Lower lobe of right lung (tissue), 2 donors: ENCODE data around the gene NWD2. TPM values are rescaled to one million over a fixed set of nuclear protein-coding genes. Genes with fewer than 3 reads are reported as not detected.

Source experiments
- ATAC-seq, 2 donors: fragments of 200-7000 bp; cut with Tn5 transposase; one replicate each; pipeline ENCODE4 v1.9.1; 2020 to 2022; ENCODE audit warnings: mild to moderate bottlenecking in 2 of 2, moderate library complexity in 2 of 2
- DNase-seq: peaks from one replicate; pipeline ENCODE4 v3.0.0-alpha.2; 2020
- H3K27ac ChIP-seq: fragments of 200-600 bp; one replicate; pipeline ENCODE4 v1.8.0; 2022
- H3K27me3 ChIP-seq: fragments of 200-600 bp; one replicate; pipeline ENCODE4 v1.8.0; 2022; ENCODE audit warnings: low read depth
- H3K36me3 ChIP-seq: fragments of 200-600 bp; one replicate; pipeline ENCODE4 v1.8.0; 2022; ENCODE audit warnings: mild to moderate bottlenecking
- H3K4me1 ChIP-seq: fragments of 200-600 bp; one replicate; pipeline ENCODE4 v1.8.0; 2022
- H3K4me3 ChIP-seq: fragments of 200-600 bp; one replicate; pipeline ENCODE4 v1.8.0; 2022; ENCODE audit warnings: mild to moderate bottlenecking
- H3K9me3 ChIP-seq: fragments of 200-600 bp; one replicate; pipeline ENCODE4 v1.8.0; 2022
- intact Hi-C: fragments of 100-400 bp; cut with DNase I; formaldehyde crosslinking; loops from one replicate; pipeline ENCODE4 v1.11.0; 2022
- total RNA-seq: library from RNA; stranded (reverse); fragmentation: NEBNext Ultra II Directional; extraction: Animal tissue kit (Norgen Biotek cat#: 25700); gene quantifications from one replicate; pipeline ENCODE4 v1.2.1, GENCODE V29; 2021
- TF ChIP-seq, protein P1 (sequence below): fragments of 200-600 bp; IDR thresholded peaks from one replicate; pipeline ENCODE4 v1.8.0; 2022; ENCODE audit warnings: antibody characterized with exemption, mild to moderate bottlenecking
- donor health status: DM: no; HTN: yes; CAD: no; lungs with severe emphysema.

The NWD2 gene
- total RNA-seq, 1 donor from 2014 or later, result not detected

DNA sequence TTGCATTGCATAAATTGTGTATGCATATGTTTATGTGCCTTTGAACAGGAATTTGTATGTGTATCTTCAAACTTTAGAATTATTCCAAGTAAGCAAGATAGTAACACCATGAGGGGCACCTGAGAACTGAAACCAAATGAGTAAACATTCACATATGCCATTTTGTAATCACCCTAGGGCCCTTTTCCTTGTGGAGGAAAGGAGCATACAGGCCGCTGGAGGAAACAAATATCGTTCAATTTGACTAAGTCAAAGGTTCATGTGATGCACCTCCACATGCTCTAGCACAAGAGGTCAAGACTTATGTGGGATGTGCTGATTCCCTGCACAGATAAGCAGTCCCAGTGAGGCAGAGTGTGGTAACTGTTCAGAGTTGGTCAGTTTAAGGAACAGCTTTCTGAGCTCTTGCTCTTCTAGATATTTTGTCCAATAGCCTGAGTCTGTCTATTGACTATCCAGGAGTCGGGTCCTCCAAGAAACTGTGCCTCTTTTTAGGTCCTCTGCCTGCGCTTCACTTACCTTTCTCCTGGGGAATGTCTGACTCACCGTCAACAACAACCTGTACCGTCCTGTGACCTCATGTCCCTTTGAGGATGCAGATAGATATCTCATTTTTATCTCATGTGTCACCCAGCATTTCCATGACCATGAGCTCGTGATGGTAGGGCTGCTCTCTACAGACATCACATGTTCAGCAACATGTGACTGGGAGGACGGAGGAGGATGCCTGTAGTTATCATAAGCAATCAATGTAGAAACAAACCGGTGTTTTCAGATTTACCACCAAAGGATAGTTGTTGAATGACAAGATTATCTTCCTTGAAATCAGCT is 196.9 kb downstream of the NWD2 start:
- H3K9me3 ChIP-seq, result no peaks in the 10 kb centered on the region
- intact Hi-C loops, result no loop called here
- H3K27ac ChIP-seq, result no peak overlapping the region
- ATAC-seq (no peak), DNase-seq (no peak)
- TF ChIP-seq, protein P1, sequence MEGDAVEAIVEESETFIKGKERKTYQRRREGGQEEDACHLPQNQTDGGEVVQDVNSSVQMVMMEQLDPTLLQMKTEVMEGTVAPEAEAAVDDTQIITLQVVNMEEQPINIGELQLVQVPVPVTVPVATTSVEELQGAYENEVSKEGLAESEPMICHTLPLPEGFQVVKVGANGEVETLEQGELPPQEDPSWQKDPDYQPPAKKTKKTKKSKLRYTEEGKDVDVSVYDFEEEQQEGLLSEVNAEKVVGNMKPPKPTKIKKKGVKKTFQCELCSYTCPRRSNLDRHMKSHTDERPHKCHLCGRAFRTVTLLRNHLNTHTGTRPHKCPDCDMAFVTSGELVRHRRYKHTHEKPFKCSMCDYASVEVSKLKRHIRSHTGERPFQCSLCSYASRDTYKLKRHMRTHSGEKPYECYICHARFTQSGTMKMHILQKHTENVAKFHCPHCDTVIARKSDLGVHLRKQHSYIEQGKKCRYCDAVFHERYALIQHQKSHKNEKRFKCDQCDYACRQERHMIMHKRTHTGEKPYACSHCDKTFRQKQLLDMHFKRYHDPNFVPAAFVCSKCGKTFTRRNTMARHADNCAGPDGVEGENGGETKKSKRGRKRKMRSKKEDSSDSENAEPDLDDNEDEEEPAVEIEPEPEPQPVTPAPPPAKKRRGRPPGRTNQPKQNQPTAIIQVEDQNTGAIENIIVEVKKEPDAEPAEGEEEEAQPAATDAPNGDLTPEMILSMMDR, result no peak
- no peaks in the 10 kb centered on the region for H3K4me1 ChIP-seq
- H3K4me3 ChIP-seq, result no peak overlapping the region
- no peaks in the 10 kb centered on the region for H3K27me3 ChIP-seq
- H3K36me3 ChIP-seq, result no peaks in the 10 kb centered on the region

DNA sequence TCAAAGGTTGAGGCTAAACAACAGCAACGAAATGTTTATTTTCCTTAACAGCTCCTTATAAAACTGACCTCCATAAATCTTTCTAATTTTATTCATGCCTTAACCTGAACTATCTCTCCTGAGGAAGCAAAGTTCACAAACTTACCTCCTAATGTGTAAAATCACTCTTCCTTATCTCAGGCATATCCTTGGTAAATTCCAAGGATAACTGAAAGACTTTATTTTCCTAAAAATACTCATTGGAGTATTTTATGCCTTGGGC is 197.4 kb downstream of the NWD2 start:
- ATAC-seq (no peak), DNase-seq (no peak)
- intact Hi-C loops, result no loop called here
- no peaks in the 10 kb centered on the region for H3K36me3 ChIP-seq
- TF ChIP-seq, protein P1, result no peak
- no peak overlapping the region for H3K4me3 ChIP-seq
- no peaks in the 10 kb centered on the region for H3K4me1 ChIP-seq
- H3K9me3 ChIP-seq, result no peaks in the 10 kb centered on the region
- no peak overlapping the region for H3K27ac ChIP-seq
- H3K27me3 ChIP-seq, result no peaks in the 10 kb centered on the region

DNA sequence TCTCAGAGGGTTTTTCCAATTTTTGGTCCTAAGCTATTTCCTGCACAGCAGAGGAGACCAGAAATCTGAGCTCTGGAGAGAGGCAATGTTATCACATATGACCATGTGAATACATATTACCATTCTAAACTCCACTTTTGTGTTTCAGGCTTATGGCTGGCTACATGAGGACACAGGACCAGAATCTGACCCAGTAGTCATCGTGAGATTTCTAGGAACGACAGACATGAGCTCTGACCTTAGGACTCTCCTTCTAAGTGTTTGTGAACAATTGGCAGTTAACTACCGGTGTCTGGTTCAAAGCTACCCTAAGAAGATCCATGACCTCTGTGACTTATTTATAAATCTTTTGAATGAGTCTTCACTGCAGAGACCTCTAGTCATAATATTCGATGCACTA is 198.6 kb downstream of the NWD2 start:
- intact Hi-C loops, result no loop called here
- no peak for DNase-seq
- Histone ChIP-seq H3K4me1 (no peaks in the 10 kb centered on the region), H3K4me3 (no peak overlapping the region), H3K36me3 (no peaks in the 10 kb centered on the region), H3K9me3 (no peaks in the 10 kb centered on the region), H3K27ac (no peak overlapping the region), H3K27me3 (no peaks in the 10 kb centered on the region)
- TF ChIP-seq, protein P1, result no peak
- no peak for ATAC-seq

DNA sequence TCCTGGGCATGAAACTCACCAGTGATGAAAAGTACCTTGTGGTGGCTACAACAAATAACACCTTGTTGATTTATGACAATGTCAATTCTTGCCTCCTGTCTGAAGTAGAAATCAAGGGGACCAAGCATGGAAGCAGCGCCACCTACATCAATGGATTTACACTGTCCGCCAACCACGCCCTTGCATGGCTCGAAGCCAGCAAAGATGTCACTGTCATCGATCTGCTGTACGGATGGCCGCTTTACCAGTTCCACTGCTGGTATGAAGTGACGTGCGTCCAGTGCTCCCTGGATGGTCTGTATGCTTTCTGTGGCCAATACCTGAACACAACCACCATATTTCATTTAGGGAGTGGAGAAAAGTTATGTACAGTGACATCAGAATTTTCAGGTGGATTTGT is 200.5 kb downstream of the NWD2 start:
- H3K4me3 ChIP-seq, result no peak overlapping the region
- ATAC-seq (no peak), DNase-seq (no peak)
- H3K27ac ChIP-seq, result no peak overlapping the region
- no peaks in the 10 kb centered on the region for H3K36me3 ChIP-seq
- no peaks in the 10 kb centered on the region for H3K4me1 ChIP-seq
- intact Hi-C loops, result no loop called here
- H3K27me3 ChIP-seq, result no peaks in the 10 kb centered on the region
- no peaks in the 10 kb centered on the region for H3K9me3 ChIP-seq
- TF ChIP-seq, protein P1, result no peak

DNA sequence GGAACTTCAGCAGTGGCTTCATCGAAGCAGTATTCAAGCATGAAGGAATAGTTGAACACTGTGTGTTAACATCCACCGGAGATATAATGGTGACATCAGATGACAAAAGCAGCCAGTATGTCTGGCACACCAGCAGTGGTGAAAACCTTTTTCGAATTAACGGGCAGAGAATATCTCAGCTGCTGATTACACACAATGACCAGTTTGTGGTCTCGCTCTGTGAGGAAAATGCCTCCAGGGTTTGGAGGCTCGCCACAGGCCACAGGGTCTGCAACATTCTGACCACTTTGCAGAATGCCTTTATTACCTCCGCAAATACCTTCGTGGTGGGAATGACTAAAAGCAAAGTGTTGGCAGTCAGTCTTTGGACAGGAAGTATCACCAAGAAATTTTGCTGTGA is 201.5 kb downstream of the NWD2 start:
- intact Hi-C loops, result no loop called here

More for the DNA sequence above, 201.5 kb downstream of the NWD2 start:
- Histone ChIP-seq H3K36me3 (no peaks in the 10 kb centered on the region), H3K27ac (no peak overlapping the region), H3K27me3 (no peaks in the 10 kb centered on the region), H3K4me1 (no peaks in the 10 kb centered on the region), H3K9me3 (no peaks in the 10 kb centered on the region), H3K4me3 (no peak overlapping the region)
- no peak for ATAC-seq
- TF ChIP-seq, protein P1, result no peak
- no peak for DNase-seq
